Stimulated activated CD4-positive, alpha-beta T cell treated with anti-CD3 and anti-CD28 coated beads, Interleukin-2, amount 100 ng/mL, for 48 hours (primary cell): ENCODE results near the gene SLC1A5.
"Not testable (repeated sequence)": the region's sequence is repeated elsewhere in the genome, so short reads cannot be mapped to it uniquely, and the experiment has no call there.

Experiments
- DNase-seq, 2 donors: peaks; one replicate each; pipeline ENCODE4 v3.0.0-alpha.2; 2020

The SLC1A5 gene

DNA sequence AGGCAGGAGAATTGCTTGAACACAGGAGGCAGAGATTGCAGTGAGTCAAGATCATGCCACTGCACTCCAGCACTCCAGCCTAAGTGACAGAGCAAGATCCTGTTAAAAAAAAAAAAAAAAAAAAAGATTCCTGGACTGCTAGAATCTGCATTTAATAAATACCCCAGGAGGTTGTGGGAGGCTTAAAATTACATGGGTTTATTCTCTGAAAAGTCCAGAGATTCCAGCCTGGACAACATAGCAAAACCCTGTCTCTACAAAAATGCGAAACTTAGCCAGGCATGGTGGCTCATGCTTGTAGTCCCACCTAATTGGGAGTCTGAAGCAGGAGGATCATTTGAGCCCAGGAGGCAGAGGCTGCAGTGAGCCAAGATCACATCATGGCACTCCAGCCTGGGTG lies 9.5 kb upstream of the SLC1A5 start:
- no peak for DNase-seq

DNA sequence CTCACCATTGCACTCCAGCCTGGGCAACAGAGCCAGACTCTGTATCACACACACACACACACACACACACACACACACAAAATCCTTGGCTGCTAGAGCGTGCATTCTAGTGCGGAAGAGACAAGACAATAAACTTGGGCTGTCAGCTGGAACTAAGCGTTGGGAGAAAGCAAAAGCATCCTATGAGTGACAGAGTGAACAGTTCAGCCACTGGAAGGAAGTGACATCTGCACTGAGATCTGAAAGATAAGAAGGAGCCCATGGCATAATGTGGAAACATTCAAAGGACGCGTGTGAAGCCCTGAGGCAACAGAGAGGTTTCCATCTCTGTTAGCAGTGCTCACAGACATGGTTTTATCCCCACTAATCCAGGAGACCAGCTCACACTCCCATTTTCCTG lies 3.5 kb upstream of the SLC1A5 start:
- DNase-seq = peak in 1 of 2 donors; percentile 19

DNA sequence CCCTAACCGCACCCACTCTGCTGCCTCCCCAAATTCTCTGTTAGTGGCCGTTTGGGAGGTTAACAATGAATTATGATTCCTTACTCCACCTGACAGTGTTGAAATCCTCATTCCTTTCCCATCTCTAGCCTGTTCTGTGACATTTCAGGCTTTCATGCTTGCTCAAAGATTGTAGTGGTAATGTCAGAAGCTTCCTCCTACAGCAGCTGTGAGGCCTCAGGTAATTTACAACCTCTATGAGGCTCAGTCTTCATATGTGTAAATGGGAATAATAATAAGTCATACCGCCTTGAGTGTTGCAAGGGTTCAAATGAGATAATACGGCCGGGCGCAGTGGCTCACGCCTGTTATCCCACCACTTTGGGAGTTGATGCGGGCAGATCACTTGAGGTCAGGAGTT lies 977 bp upstream of the SLC1A5 start:
- DNase-seq = no peak

DNA sequence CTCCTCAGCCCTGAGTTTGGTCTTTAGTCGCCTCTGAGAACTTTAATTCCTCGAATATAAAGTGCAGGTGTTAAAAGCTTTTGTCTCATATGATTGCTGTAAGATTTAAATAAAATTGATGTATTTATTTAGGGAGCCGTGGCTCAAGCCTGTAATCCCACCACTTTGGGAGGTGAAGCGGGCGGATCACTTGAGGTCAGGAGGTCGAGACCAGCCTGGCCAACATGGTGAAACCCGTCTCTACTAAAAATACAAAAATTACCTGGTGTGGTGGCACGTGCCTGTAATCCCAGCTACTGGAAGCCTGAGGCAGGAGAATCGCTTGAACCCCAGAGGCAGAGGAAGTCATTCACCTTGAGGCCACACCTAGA lies 559 bp upstream of the SLC1A5 start:
- DNase-seq = no peak

DNA sequence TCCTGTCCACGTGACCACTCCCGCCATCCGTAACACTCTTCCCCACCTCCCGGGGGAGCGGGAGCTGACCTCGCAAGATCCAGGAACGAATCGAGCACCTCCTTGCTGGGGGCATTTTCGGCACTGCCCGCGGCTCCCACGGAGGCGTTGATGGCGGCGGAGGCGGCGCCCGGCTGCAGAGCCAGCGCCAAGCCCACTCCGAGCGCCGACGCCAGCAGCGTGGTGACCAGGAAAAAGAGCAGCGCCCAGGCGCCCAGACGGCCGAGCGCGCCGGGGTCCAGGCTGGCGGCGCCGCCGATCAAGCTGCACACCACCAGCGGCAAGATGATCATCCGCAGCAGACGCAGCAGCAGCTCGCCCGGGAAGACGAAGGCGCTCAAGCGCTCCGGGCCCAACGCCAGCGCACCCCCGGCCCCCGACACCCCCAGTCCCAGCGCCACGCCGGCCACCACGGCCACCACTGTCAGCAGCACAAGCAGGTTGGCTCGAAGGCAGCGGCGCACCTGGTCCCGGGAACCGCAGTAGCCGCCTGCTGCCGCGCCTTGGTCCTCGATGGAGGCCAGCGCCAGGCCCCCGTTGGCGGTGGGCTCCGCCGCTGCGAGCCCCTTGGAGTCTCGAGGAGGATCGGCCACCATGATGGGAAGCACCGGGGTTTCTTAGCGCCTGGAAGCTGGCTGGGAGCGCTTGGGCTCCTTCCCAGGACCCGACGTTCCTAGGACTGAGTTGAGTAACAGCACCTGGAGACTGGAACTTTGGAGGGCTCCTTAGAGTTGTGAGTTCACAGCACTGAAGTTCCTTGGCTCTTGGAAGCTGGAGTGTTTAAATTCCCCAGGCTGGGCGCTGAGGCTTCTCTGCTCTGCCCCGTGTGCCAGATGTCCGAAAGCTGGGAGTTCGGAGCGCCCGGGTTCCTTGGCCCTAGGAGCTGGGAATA lies 798 bp downstream of the SLC1A5 start:
- DNase-seq = peak; percentile 18 to 40

DNA sequence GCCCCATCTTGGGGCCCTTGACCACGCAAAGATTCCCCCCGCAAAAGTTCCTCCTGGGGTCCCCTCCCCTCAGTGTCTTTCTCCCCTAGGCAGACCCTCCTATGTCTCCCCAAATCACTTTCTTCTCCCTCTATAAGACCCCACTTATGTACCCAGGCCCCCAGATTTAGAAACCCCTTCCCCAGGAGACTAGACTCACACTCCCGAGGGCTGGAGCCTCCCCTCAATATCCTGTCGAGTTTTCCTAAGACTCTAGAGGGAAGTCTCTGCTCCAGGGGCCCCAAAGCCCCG lies 1.4 kb downstream of the SLC1A5 start:
- no peak for DNase-seq

DNA sequence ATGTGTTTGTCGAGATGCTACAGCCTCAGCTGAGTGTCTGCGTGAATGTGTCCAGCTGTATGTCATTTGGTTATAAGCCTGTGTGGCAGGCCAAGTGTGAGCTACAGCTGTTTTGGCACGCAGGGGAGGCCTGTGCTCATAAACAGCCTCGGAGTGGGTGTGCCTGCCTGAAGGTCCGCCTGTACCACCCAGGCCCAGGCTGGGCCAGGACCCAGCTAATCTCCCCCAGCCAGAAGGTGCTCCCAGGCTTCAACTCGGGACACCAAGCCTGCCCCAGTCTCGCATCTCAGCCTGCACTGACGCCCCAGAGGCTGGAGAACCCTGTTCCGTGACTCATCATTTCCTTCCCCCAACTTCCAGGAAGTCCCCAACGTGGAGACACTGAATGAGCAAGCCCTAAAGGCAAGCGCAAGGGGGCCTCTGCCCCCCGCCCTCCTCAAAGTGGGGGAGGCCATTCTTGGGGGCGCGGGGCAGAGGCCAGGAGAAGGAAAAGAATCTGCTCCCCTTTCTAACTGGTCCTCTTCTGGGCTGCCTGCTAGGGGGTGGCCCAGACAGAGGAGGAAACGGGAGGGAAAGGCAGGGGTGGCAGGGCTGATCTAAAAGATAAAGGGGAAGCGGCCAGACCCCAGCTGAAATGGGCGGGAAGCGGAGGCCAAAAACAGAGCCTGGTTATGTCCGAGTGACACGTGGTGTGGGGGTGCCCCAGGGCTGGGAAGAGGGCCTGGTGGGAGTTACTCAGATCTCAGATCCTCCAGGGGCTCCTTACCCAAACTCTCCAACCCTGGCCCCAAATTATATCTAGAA lies 2.0 kb downstream of the SLC1A5 start:
- peak; percentile 70 to 75 for DNase-seq

DNA sequence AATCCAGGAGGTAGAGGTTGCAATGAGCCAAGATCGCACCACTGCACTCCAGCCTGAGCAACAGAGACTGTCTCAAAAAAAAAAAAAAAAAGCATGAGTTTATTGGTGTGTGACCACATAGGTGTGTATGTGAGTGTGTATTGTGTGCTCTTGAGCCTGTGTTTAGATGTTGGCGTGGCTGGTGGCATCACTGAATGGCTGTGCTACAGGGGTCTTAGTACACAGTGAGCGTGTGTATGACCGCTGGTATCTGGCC lies 2.5 kb downstream of the SLC1A5 start:
- no peak for DNase-seq

DNA sequence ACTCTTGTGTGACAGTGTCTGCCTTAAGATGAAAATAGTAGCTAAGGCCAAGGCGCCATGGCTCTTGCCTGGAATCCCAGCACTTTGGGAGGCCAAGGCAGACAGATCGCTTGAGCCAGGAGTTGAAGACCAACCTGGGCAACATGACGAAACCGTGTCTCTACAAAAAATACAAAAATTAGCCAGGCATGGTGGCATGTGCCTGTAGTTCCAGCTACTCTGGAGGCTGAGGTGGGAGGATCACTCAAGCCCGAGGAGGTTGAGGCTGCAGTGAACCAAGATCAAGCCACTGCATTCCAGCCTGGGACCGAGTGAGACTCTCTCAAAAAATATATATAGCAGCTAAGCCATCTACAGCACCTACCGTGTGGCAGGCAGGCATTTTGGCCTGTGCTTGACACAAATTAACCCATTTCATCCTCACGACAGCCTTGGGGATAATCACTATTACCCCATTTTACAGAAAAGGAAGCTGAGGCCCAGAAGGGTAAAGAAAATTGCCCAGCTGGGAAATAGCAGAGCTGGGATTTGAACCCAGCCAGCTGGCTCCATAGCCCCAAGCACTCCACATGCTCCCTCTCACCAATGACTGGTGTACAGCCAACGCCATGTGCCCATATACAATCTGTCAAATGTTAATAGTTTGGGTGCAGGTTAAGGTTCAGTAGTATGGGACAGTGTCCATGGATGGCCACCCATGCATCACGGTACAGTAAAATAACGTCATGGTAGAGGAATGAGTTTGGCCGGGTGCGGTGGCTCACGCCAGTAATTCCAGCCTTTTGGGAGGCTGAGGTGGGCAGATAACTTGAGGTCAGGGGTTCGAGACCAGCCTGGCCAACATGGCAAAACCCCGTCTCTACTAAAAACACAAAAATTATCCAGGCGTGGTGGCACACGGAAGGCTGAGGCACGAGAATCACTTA lies 3.1 kb downstream of the SLC1A5 start:
- DNase-seq = no peak

DNA sequence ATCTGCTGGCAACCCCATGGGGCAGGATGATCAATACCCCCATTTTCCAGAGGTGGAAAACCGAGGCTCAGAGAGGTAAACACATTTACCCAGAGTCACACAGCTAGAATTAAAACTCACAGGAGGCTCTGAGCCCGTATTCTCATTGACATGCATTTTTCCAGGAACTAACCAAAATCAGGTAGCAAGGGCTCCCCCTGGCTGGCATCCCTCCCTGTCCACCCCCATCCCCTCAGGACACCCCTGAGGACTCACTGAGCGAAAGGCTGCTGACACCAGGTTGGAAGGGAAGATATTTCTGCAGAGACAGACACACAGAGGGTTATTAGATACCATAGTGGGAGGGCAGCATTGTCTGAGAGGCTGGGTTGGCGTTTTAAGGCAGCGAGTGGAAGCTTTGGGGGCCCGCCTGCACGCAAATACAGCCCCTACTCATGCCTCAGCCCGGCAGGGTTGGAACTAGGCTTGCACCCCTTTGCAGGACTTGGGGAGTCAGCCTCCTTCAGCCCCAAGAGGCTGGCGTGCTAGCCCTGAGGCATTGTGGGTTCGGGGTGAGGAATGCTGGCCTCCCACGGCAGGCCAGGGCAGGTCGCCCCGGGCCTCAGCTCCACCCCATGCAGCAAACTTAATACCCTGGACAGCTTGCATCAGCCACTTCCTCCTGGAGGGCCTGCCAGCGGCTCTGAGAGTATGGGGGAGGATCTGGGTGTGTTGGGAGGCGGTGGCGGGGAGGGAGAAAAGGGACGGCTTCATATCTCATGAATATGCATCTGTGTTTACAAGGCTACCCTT lies 3.9 kb downstream of the SLC1A5 start:
- peak; percentile 52 to 55 for DNase-seq

DNA sequence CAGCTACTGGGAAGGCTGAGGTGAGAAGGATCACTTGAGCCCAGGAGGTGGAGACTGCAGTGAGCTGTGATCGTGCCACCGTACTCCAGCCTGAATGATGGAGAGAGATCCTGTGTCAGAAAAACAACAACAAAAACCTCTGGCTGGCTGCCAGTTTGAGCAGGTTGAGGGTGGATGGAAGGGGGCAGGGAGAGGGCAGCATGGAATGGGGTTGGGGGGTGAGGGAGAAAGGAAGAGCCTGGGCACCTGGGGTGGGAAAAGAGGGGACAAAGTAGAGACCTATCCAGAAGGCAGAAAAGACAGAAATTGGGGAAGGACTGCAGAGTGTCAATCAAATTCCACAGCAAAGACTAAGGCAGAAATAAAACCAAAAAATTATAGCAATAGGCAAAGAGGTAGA lies 4.7 kb downstream of the SLC1A5 start:
- DNase-seq = no peak

DNA sequence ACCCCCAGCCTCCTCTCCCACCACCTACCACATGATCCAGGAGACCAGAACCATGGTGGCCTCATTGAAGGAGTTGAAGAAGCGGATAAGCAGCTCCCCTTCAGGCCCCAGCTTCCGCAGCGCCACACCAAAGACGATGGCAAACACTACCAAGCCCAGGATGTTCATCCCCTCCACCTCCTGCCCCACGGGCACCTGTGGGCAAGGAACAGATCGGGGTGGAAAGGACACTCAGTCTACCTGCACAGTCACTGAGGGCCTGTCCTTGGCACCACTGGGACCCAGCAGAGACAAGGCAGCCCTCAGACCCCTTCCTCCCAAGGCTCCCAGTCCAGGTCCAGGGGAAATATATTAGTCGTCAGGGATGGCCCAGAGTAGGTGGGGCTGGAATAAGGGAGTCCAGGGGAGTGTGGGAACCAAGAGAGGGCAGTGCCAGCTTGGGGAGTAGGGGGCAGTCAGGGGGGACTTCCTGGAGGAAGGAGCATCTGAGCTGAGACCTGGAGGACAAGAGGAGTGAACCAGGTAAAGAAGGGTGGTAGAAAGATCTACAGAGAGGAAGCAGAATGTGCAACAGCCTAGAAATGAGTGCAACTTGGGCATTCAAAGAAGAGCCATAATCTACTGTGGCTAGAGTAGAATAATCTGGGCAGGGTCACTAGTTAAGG lies 5.9 kb downstream of the SLC1A5 start:
- DNase-seq = no peak

DNA sequence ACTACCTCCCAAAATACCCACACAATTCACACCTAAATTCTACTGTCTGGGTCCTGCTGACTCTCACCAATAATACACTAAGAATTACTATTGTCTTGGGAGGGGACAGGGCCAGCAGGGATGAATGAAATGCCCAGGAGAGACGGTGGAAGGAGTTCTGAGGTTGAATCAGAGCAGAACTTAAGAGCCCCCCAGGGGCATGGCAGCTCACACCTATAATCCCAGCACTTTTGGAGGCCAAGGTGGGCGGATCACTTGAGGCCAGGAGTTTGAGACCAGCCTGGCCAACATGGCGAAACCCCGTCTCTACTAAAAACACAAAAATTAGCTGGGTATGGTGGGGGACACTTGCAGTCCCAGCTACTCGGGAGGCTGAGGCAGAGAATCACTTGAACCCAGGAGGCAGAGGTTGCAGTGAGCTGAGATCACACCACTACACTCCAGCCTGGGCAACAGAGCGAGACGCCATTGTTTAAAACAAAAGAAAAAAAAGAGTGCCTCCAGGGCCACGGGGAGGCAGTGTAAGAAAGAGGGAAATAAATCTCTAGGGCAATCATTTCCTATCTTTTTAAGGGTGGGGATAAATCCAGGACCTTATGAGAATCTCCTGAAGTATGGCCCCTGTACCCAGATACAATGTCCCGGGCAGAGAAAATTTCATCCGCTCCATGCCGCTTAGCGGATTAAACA lies 10.3 kb downstream of the SLC1A5 start:
- not testable (repeated sequence) for DNase-seq

DNA sequence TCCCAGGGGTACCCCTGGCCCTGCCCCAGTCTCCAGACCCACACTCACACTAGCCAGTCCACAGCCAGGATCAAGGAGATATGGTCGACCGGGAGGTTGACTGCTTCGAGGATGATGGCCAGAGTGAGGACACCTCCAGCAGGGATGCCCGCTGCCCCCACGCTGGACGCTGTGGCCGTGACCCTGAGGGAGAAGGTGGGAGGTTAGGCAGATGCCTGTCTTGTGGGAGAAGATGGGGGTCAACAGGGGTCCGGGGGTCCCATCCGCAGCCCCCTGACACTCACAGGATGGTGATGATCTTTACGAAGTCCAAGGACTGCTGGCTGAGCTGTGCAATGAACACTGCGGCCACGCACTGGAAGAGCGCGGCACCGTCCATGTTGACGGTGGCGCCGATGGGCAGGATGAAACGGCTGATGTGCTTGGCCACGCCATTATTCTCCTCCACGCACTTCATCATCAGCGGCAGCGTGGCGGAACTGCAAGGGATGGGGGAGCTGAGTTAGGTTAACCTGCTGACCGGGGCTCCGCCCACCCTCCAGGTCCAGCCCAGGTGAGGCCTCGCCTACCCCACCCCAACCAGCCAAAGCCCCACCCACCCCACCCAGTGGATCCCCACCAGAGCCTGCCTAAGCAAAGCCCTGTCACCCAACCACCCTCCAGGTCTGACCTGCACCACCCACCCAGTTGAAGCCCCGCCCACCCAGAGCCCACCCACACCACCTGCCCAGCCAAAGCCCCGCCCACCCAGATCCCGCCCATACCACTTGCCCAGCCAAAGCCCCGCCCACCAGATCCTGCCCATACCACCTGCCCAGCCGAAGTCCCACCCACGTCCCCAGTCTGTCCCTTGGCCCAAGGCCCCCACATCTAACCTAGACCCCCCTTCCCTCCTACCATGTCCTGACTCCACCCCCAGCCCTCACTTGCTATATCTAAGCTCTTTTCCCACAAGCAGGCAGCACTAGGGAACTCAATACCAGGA lies 11.2 kb downstream of the SLC1A5 start:
- DNase-seq = no peak

DNA sequence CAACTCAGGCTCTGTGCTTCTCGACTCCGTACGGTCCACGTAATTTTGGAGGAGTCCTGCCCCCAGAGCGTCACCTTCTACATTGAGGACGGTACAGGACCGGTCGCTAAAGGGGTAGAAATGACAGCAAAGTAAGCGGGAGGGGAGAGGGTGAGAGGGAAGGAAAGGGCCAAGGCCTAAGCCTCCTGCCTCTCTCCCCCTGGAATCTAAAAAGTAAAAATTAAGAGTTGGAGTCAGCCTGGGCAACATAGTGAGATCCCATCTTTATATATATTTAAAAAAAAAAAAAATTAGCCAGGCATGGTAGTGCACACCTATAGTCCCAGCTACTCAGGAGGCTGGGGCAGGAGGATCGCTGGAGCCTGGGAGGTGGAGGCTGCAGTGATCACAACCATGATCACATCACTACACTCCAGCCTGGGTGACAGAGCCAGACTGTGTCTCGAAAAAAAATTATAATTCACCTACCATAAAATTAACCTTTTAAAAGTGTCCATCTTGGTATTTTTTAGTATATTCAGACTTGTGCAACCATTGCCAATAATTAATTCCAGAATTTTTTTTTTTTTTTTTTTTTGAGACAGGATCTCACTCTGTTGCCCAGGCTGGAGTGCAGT lies 12.6 kb downstream of the SLC1A5 start:
- no peak for DNase-seq

DNA sequence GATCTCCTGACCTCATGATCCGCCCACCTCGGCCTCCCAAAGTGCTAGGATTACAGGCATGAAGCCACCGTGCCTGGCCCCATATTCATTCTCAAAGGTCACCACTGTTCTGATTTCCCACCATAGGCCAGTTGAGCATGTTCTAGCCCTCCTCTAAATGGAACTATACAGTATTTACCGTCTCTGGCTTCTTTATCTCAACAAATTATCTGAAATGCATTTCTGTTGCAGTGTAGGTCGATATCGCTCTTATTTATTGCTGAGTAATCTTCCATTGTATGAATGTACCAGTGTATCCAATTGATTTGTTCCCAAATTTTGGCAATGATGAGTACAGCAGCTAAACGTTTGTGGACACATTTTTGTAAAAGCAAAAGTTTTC lies 15.4 kb downstream of the SLC1A5 start:
- no peak for DNase-seq

DNA sequence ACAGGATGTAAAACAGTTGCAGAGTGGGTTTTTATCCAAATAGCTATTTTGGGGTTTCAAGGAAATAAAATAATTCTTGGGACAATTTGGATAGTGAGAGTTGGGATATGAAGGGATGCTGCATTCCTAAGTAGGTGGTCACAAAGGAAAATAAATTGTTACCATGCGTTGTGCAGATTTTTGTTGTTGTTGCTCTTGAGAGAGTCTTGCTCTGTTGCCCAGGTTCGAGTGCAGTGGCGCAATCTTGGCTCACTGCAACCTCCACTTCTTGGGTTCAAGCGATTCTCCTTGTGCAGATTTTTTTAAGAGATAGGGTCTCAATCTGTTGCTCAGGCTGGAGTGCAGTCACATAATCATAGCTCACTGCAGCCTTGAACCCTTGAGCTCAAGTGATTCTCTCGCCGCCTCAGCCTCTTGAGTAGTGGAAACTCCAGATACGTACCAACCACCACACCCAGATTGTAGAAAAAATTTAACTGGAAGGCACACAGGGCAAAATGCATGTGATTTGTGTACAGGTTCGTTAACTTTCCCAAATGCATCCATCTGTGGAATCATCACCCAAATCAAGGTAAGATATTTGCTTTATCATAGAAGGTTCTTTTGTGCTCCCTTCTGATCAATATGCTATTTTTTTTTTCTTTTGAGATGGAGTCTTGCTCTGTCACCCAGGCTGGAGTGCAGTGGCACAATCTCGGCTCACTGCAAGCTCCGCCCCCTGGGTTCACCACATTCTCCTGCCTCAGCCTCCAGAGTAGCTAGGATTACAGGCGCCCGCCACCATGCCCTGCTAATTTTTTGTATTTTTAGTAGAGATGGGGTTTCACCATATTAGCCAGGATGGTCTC lies 16.0 kb downstream of the SLC1A5 start:
- no peak for DNase-seq

DNA sequence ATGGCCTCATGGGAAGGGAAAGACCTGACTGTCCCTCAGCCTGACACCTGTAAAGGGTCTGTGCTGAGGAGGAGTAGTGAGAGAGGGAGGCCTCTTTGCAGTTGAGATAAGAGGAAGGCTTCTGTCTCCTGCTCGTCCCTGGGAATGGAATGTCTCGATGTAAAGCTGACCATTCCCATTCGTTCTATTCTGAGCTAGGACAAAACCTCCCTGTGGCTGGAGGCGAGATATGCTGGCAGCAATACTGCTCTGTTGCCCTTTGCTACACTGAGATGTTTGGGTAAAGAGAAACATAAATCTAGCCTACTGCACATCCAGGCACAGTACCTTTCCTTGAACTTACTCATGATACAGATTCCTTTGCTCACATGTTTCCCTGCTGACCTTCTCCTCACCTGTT lies 19.6 kb downstream of the SLC1A5 start:
- DNase-seq = not testable (repeated sequence)
